ENCODE results near the gene HIVEP3.

GRCh38 chr1:41735631-41736260 lies 183.0 kb downstream of the HIVEP3 start:
- TF ChIP-seq CTCF (IDR thresholded peaks at IDR 0.05) (no peak), POLR2AphosphoS5 (IDR thresholded peaks at IDR 0.05; ENCODE audit: low read depth, low read length) (no peak), TCF7L2 (IDR thresholded peaks at IDR 0.05; ENCODE audit: low read depth, low read length) (no peak)

All from Panc1 (cell line).